CD4-positive, alpha-beta T cell treated with Interferon alpha-2 for 1 hour (primary cell): ENCODE measurements around the gene PON3.
"Not testable (repeated sequence)": the region's sequence is repeated elsewhere in the genome, so short reads cannot be mapped to it uniquely, and the experiment has no call there.

ENCODE experiments used
- DNase-seq, 2 donors: peaks; one replicate each; pipeline ENCODE4 v3.0.0-alpha.2; 2020 to 2022

Gene PON3

DNA sequence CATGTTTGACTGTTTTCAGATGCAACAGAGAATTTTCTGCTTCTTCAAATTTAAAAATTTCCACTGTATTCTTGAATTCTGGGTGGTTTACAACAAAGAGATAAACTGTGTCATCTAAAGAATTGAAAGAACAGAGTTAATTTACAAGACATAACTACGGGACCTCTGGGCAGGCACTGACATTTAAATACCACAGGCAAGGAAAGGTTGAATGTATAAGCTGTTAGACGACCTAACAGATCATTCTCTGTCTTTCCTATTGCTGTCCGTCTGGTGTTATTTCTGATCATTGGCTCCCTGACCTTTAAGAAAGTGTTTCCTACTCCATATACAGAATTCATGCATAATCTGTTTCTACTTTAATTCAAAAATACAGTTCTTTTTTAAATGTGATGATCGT lies 15.5 kb upstream of the PON3 start:
- no peak for DNase-seq

DNA sequence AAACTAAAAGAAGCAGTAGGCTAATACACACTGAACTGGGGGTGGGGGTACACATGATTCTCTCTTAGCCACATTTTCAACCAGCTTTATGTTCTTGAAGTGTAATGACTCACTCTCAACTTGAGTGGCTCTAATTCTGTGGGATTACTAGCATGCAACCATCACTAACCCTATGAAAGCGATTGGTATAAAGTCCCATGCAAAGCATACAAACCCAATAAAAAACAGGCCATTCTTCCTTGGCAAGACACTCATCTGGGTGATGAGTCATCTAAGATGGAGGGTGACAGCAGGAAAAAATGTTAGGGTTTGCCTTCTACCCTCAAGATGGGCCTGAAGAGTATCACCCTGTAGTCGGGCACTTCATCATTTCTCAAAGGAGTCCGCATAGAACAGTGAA lies 14.9 kb upstream of the PON3 start:
- DNase-seq = no peak

DNA sequence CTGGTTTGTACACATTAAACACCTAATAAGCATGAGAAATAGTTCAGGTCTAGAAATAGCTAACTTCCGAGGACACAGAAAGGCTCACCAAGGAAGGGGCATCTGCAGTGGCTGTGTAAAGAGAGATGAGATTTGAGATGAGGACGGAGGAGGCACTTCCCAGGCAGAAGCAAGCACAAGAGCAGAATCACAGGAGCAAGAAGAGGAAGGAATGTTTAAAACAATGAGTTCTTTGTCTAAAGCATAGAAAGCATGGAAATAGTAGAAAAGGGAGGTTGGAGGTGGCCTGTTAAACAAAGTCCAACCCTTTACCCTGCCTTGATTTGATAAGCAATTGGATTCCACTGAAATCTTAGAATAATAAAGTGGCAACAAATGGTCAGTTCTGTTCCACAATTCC lies 11.6 kb upstream of the PON3 start:
- no peak for DNase-seq

DNA sequence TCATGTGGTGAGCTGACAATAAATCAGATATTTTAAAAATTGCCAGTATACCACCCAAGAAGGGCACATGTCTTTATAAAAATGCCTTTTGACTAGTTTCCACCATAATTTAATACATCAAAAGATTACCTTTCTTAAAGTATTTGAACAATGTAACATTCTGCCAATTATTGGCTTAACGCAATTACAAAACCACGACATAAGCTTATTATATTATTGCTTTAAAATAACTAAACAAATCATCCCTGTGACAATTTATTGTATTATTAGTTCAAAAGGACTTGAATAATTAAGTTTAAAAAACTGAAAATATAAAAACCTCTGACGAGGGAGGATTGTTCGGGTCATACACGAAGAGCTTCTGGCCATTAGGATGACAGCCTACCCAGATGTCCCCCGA lies 9.6 kb upstream of the PON3 start:
- no peak for DNase-seq

DNA sequence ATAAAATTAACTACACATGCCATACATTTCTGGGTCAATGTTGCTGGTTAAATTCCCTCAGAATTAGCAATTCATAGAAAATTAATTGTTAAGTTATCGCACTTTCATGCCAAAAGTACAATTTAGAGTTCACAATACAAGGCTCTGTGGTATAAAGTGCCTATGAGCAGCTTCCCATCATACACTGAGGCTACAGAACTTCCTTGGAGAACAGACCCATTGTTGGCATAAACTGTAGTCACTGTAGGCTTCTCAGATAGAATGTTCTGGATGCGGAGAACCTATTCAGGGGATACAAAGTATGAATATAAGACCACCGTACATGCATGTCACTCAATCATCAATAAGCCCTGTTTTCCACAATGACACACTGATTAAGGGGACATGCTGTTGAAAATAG lies 9.0 kb upstream of the PON3 start:
- DNase-seq = no peak

DNA sequence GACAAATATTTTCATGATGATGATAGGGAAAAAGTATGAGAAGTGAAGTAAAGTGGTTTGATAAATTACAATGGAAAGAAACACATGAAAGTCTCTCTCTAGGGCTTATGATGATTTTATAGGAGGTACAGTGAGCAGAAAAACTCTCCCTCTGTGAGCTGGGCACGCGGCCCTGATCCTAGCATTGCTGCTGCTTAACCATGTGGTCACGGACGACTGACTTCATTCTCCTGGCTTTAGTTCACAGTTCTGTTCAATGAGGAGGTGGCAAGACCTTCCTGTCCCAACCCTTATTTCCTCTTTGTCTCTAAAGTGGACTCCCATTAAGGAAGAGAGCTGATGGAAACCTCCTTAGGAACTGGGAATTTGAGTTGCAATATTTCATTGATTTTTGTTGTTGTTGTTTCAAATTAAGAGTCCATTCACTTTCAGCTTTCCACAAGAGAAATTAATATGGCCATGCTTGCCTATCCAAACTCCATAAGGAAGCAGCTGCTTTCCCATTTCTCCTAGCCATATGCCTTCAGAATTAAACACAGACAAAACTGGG lies 8.2 kb upstream of the PON3 start:
- no peak for DNase-seq

DNA sequence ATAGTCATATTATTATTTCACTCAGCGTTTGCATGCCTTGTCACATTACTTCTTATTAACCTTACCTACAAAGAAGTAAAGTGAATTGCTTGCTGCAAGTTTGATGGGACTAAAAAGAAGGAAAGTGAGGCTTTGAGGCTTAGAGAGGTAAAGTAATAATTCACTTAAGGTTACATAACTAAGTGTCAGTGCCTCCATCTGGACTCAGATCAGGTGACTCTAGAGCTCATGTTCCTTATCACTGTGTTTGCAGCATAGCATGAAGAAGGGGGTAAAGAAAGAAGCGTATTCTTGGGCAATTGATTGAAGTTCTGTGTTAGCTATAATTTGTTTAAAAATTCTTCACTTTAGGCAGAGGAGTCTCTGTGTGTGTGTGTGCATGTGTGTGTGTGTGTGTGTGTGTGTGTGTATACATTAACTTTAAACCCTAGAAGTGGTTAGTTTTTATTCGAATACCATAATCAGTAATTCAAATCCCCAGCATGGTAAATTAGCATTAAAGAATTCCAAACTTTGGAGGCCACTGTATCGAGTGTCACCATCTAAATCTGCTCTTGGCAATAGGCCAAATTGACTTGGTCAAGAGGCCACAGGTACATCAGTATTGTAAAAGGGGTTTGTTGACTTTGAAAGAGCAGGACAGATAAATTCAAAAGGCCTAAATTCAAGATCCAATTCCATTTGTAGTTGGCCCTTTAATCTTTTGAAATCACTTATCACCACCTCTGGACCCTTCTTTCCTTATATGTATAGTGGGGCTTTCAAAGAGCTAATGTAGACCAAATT lies 2.2 kb upstream of the PON3 start:
- DNase-seq = no peak

DNA sequence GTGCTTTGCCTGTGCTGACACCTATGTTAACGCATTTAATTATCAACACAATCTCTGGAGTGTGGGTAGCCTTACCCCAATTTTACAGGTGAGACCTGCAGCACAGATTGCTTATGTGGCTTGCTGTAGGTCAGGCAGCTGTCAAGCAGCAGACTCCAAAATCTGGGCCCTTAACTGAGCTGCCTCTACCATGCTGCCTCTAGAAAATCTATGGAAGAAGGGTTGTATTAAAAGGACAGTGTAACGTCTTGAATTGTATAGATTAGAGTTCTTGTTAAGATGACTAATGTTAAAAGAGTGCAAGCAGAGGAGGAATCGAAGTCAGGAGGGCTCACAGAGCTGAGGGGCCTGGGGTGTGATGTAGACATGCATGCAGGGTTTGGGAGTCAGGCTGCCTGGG lies 1.2 kb upstream of the PON3 start:
- DNase-seq = no peak

DNA sequence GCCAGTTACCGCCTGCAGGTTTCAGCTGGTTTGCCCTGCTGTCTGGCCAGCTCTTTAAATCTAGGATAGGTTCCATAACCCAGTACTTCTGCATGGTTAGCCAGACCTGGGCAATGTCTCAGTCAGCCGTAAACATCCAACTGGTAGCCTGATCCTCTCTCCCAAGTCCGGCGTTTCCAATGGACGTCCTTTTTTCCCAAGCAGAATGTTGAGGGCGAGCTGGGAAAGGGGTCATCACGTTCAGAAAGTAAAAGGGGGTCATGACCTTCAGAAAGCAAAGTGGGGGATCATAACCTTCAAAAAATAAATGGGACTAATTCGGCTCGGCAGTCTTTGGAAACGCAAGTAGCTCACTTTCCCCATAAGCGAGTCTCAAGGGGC lies 430 bp downstream of the PON3 start:
- DNase-seq = no peak

DNA sequence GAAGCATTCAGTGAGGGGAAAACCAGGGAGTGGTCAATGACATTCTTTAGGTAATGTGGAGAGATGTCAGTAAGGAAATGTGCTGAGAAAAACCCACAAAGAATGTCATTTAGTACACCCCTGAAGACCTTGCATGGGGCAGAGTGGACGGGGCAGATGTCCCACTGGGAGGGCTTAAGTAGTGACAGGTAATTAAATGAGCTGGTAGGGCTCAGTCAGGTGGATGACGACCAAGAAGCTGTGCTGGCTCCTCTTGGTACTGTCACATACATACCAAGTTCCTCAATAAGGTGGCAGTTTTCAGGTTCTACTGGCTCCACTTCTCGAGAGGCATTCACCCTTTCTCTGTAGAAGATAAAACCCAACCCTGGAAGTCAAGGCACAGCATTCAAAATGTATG lies 1.8 kb downstream of the PON3 start:
- no peak for DNase-seq

DNA sequence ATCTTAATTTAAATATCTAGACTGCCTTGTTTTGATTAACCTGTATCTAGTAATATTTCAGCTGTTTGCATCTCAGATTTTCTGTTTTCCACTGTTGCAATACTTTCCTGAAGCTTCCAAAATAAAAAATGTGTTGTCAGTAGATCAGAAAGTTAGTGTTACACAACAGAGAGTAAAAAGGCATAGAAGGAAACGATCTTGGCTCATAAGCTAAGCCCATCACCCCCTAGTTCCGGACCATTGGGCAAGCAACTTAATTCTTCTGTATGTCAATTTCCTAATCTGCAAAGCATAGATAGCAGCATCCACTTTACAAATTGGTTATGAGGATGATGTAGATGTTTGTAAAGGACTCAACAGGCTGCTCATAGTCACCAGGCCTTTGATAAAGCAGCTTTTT lies 4.4 kb downstream of the PON3 start:
- no peak for DNase-seq

DNA sequence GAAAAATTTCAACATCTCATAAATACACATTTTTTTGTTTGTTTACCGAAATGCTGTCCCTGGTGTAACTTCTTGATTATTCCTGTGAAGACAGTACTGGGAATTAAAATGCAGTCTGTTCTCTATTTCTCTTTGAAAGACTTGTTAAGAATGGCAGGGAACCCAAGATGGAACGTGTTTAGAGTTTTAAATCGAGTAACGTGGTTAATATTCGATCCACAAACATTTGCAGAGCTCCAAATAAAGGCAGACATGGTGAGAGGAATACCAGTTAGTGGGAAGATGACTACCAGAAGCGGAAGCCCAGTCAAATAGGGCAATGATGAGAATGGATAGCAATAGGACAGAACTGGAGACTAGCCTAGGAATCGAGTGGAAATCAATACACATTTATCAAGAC lies 6.7 kb downstream of the PON3 start:
- DNase-seq = no peak

DNA sequence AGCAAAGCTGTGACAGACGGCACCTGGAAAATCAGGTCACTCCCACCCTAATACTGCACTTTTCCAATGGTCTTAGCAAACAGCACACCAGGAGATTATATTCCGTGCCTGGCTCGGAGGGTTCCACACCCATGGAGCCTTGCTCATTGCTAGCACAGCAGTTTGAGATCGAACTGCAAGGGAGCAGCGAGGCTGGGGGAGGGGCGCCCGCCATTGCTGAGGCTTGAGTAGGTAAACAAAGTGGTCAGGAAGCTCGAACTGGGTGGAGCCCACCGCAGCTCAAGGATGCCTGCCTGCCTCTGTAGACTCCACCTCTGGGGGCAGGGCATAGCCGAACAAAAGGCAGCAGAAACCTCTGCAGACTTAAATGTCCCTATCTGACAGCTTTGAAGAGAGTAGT lies 16.7 kb downstream of the PON3 start:
- not testable (repeated sequence) for DNase-seq

DNA sequence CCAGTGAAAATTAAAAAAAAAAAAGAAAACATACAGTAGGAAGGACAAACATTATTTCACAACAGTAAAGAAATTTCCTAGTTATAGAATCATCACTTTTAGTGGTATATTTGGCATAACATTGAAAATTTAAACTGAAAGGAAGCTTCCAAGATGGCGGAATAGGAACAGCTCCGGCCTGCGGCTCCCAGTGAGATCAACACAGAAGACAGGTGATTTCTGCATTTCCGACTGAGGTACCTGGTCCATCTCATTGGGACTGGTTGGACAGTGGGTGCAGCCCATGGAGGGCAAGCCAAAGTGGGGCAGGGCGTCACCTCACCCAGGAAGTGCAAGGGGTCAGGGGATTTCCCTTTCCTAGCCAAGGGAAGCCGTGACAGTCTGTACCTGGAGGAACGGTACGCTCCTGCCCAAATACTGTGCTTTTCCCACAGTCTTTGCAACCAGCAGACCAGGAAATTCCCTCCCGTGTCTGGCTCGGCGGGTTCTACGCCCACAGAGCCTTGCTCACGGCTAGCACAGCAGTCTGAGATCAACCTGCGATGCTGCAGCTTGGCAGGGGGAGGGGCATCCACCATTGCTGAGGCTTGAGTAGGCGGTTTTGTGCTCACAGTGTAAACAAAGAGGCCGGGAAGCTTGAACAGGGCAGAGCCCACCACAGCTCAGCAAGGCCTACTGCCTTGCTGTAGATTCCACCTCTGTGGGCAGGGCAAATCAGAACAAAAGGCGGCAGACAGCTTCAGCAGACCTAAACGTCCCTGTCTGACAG lies 19.4 kb downstream of the PON3 start:
- no peak for DNase-seq

DNA sequence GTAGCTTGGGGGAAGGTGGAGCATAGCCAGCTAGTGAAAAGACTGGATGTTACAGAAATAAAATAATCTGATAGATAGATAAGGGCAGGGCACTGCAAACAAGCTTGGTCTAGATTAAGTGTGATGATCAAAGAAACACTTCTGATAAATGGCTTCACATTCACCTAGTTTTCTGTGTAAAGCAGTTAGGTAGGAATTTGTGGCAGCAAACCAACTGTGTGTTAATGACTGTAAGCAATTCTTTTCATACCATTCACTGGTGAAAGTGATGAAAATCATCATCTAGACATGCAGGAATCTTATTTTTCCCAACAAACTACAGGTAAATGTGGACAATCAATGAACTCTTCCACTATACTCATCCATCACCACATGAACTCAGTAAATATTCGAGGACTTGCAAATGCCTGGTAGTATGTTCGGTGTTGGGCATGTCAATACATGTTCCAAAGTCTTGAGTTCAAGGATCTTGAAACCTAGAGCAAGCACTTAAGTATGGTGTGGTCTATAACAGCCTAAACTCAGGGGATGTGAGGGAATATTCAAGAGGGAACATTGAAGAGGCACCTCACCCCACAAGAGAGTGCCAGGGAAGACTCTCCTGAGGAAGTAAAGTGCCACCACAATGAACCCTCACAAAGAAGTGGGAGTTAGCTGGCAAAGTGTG lies 20.5 kb downstream of the PON3 start:
- no peak for DNase-seq

DNA sequence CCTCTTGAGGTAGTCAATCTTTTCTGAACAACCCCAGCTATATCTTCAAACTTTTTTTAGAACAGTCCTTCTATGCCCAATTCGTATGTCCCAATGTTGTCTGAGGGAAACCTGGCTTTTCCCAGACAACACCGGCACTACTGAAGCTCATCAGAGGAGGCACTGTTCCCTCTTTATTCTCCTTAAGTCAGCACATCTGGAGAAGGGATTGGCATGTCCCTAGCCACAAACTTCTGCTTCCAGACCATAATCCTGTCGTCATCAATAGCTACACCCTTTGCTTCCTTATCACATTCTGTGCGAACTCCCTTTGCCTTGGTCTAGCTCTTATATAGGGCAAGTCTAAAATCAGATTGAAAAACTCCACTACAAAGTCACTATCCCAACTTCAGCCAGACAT lies 22.9 kb downstream of the PON3 start:
- no peak for DNase-seq

DNA sequence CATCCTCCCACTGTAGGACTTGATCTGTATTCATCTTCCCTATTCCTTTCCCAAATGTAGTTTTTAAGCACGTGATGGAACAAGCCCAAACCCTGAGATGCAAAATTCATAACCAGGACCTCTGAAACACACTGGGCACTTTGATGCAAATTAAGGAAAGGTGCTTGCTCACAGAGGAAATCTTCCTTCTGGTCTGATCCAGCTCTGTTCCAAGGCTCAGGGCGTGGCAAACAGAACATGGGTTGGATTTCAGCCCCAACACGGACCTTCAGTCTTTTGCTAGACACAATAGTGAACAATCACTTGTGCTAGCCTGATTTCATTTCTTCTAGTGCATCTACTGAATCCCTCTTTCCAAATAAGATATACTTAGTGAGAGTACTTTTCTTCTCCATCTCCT lies 27.9 kb downstream of the PON3 start:
- no peak for DNase-seq

DNA sequence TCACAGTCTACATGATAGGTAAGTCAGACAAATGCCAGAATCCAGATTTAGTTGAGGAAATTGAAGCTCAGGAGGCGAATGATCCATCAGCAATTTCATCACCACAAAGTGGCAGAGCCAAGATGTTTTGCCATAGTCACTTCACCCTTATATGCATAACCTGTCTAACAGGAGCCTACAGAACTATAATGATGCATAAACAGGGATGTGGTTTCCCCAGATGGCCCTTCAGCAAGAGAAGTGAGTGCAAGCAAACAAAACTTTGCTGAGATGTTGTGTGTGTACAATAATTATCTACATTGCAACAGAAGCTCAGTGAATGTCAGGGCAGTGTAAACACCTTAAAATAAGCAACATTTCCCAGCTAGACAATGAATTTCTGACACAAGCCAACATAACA lies 28.6 kb downstream of the PON3 start:
- no peak for DNase-seq

DNA sequence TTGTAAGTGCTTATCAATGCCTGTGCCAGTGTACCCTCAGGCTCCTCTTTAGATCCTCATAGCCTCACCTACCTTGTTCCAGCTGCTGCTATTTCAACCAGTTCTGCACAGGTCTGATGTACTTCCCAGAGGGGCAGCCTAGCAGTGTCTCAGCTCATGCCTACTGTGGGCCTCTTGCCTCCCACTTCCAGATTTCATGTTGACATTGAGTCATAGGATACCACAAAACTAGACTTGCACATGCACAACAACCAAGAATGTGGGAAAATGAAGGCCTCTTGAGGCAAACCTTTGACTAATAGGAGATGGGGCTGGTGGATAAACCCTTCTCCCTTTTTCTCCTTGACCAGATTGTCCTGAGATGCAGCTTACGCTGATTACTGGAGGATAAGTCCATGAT lies 31.0 kb downstream of the PON3 start:
- DNase-seq = no peak

DNA sequence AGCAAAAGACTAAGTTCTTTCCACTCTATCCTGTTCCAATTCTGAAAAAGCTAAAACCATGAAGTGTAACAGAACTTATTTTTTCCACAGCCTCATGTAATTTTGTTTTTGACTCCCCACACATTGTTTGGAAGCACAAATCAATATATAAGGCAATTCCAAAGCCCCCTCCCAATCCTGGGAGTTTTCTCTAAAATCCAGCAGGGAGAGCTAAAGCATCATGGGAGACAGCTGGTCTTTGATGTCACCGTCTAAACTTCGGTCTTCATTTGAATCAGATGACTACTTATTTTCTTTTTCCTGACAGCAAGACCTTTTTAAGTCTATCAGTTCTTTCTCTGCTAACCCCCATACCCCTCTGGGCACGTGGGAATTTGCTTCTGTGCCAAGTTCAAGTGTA lies 38.6 kb downstream of the PON3 start:
- no peak for DNase-seq

DNA sequence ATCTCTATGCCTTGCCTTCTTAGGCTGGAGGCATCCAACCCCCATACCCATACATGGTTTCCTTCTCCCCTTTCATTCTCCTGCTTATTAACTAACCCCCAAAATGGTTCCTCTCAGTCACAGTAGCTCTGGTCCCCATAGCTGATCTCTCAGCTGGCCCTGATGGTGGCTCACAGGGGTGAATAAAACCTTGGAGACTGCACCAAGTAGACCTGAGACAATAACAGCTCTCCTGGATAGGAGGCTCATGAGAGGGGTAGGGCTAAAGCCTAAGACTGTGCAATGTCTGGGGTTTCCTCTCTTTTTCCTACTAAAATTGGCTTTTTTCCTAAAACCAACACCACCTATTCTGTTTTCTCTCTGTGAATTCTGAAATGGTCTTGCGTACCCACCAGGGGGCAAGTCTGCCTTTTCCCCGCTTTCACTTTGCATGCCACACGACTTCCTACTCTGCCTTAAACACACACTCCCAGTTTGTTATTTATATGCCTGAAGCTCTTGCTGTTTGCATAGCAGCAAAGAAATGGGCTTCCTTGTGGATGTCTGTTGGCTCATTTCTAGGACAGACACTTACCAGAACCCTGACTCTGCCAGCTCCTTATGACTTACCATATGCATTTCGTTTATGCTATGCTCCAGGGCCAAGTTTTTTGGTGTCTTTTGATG lies 53.4 kb downstream of the PON3 start:
- no peak for DNase-seq

DNA sequence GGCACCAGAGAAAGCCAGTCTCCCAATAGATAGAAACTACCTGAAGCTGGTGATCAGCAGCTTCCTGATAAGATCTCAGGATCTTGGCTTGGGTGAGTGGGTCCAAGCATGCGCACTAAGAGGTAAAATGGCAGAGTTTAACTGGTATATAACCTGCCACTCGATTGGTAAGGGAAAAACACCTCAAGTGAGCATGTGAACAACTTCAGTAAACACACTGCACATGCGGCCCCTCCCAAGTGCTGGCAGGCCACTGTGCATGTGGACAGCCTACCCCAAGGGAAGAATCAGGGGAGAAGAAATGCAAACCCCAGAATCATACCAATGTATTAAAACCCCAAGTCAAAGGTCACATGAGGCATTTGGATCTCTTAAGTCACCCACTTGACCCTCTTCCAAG lies 54.1 kb downstream of the PON3 start:
- DNase-seq = no peak

DNA sequence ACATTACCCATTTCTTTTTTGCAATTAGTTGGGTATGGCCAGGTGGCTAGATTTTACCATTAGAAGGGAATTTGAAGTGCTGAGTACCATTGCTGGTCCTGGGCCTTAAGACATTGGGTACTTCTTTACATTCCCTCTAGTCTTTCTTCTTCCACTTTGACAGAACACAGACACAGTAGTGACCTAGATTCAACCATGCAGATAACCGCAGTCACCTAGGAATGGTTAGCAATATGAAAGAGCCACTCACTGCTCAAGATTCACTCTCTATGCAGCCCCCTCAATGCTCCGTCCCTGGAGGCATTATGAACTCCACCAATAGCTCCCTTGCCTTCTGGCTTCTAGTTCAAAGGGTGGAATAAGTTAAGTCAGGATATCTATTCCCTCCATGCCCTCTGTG lies 55.7 kb downstream of the PON3 start:
- DNase-seq = no peak
